GM12891 (cell line): ENCODE results near the gene TMEM178A.

Experiments used
- DNase-seq: peaks from one replicate; pipeline ENCODE4 v3.0.0; 2011; ENCODE audit warnings: low spot score; ENCODE audit not compliant: insufficient read length
- FAIRE-seq: peaks from 2 replicates; lab custom pipeline; 2011; peaks lifted over from hg19 to GRCh38; lab: Jason Lieb, UNC
- PAX5 ChIP-seq: IDR thresholded peaks from 2 replicates; pipeline ENCODE4 v1.6.1; 2011; ENCODE audit warnings: low read length, moderate library complexity, mild to moderate bottlenecking; ENCODE audit not compliant: insufficient read depth, severe bottlenecking
- POLR2A ChIP-seq: IDR thresholded peaks from 2 replicates; pipeline ENCODE4 v1.6.1; 2011; ENCODE audit warnings: low read depth, low read length, control low read depth
- POLR2AphosphoS5 ChIP-seq: IDR thresholded peaks from 2 replicates; pipeline ENCODE4 v1.6.1; 2011; ENCODE audit warnings: low read depth, low read length, control low read depth
- POU2F2 ChIP-seq: IDR thresholded peaks from 2 replicates; pipeline ENCODE4 v1.6.1; 2011; ENCODE audit warnings: low read depth, mild to moderate bottlenecking, control low read depth, low read length, moderate library complexity
- SPI1 ChIP-seq: IDR thresholded peaks from 2 replicates; pipeline ENCODE4 v1.6.1; 2011; ENCODE audit warnings: low read depth, low read length, control low read depth
- TAF1 ChIP-seq: IDR thresholded peaks from 2 replicates; pipeline ENCODE4 v1.6.1; 2011; ENCODE audit warnings: low read depth, low read length, control low read depth

Gene TMEM178A

DNA sequence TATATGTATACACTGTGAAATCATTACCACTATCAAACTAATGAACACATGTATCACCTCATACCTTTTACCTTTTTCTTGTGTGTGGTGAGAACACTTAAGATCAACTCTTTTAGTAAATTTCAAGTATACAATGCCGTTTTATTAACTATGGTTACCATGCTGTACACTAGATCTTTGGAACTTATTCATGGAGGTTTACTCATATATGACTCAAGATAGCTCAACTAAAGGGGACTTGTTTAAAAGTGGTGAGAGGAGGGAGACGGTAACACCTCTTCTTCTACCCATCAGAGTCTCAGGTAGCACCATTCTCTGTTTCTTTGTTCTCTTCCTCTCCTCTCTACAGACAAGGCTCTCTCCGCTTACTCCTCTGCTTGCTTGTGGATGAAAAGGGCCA is 36.1 kb upstream of the TMEM178A start:
- no peak for TF ChIP-seq POLR2AphosphoS5
- no peak for TF ChIP-seq PAX5
- no peak for TF ChIP-seq POU2F2
- no peak for TF ChIP-seq POLR2A
- TF ChIP-seq SPI1, result no peak
- no peak for TF ChIP-seq TAF1
- DNase-seq (no peak), FAIRE-seq (no peak)

- TF ChIP-seq SPI1 (no peak), POU2F2 (no peak), POLR2AphosphoS5 (no peak), POLR2A (no peak), PAX5 (no peak), TAF1 (no peak)
- FAIRE-seq, result no peak
- no peak for DNase-seq
These were observed 34.5 kb upstream of the TMEM178A start for GRCh38 chr2:39631256-39631655.

GRCh38 chr2:39631718-39632117 is 34.0 kb upstream of the TMEM178A start:
- no peak for DNase-seq
- no peak for FAIRE-seq
- TF ChIP-seq POLR2AphosphoS5 (no peak), POU2F2 (no peak), PAX5 (no peak), TAF1 (no peak), SPI1 (no peak), POLR2A (no peak)

- DNase-seq (no peak), FAIRE-seq (no peak)
- TF ChIP-seq TAF1 (no peak), POU2F2 (no peak), SPI1 (no peak), POLR2A (no peak), POLR2AphosphoS5 (no peak), PAX5 (no peak)
These were observed 32.8 kb upstream of the TMEM178A start for GRCh38 chr2:39632876-39633275.

- DNase-seq (no peak), FAIRE-seq (no peak)
- TF ChIP-seq POU2F2 (no peak), POLR2AphosphoS5 (no peak), TAF1 (no peak), PAX5 (no peak), SPI1 (no peak; the same call in 1 of the 2 replicates), POLR2A (no peak)
These were observed 29.4 kb upstream of the TMEM178A start for GRCh38 chr2:39636306-39636705.

DNA sequence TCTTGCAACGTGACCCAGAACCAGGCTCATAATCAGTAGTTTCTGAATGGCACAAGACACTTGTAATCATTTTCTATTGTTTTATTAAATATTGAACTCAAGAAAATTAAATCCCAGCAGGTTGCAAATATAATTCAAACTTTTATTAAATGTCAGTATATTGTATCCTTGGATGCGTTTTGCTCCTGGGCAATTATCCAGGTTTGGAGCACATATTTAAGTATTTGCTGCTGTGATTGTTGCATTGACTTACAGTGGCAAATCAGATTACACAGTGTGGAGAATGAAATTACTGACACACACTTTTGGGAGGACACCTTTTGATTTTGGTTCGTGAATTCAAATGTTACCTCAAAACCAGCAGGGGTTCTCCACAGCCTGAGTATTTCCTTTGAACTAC is 27.1 kb upstream of the TMEM178A start:
- no peak for FAIRE-seq

DNA sequence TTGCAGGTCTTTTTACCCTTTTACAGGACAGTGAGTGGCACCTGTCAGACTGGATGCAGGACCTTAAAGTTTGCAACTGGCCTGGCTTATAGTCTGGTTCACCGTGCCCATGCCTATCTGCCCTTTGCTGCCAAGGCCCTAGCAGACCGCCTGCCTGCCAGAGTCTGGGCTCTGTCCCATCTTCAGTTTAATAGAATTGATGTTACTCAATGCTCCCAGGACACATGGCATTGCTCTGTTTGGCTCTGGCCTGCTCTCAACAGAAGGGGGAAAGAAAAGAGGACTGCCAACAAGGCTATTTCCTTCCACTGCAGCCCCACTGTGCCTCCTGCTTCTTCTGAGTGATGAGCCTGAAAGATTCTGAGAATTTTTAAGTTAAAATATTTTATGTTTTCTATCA is 25.6 kb upstream of the TMEM178A start:
- DNase-seq (no peak), FAIRE-seq (no peak)
- TF ChIP-seq POLR2A, result no peak
- TF ChIP-seq TAF1, result no peak
- no peak for TF ChIP-seq POU2F2
- no peak for TF ChIP-seq PAX5
- no peak for TF ChIP-seq POLR2AphosphoS5
- TF ChIP-seq SPI1, result no peak

More for the DNA sequence above, 27.1 kb upstream of the TMEM178A start:
- no peak for DNase-seq
- TF ChIP-seq POU2F2, result no peak

- FAIRE-seq (no peak), DNase-seq (no peak)
- no peak for TF ChIP-seq TAF1
- TF ChIP-seq POLR2A, result no peak
- TF ChIP-seq POLR2AphosphoS5, result no peak
These were observed 25.0 kb upstream of the TMEM178A start for GRCh38 chr2:39640681-39641080.

GRCh38 chr2:39641635-39642034 is 24.1 kb upstream of the TMEM178A start:
- no peak for DNase-seq
- TF ChIP-seq TAF1 (no peak), PAX5 (no peak), POLR2AphosphoS5 (no peak), POU2F2 (no peak), POLR2A (no peak), SPI1 (no peak)
- FAIRE-seq, result no peak

DNA sequence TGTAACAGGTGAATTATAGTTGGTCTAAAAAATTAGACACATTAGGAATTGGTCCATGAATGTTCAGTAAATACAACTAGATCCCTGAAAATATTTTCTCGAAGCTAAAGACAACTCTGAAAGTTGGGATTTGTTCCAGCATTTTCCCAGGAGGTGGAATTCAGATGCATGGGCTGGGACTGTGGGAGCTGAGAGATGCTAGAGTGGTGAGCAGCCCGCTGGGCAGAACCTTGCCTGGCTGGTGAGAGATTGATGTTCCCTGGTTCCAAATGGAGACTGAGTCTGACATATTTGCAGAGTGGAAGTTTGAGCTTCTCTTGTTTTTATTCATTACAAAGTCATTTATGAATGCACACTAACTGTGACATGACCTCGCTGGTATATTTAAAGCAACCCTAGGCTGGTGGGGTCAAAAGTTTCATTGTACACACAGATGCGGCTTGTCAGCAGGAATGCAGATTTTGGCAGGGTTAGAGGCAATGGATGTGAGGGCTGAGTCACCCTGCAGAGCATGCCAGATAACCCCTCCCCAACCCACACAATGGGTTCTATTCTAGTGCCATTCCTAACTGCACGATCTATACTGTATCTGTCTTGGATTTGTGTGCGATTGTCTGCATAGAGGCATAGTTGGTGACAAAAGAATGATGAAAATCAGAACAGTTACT is 23.5 kb upstream of the TMEM178A start:
- no peak for FAIRE-seq
- TF ChIP-seq TAF1 (no peak), POU2F2 (no peak), SPI1 (no peak)
- DNase-seq, result no peak

DNA sequence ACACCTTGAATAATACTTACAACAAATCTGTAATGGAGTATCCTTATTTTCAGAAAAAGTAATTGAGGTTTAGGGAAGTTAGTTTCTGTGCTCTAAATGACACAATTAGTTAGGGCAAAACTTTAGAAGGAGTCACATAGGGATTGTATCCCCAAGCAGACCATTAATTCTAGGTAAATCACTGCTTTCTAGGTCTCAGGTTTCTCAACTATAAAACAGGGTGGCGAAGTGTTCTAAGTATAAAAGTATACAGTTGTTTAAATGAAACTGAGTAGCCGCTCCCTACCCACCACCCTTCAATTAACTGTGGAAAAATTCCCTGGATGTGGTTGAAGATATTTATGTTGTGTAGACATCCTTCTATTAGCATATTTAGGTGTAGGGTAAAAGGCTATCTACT is 19.9 kb upstream of the TMEM178A start:
- TF ChIP-seq TAF1, result no peak
- TF ChIP-seq POU2F2, result no peak
- no peak for TF ChIP-seq PAX5
- no peak for TF ChIP-seq POLR2A
- no peak for TF ChIP-seq POLR2AphosphoS5
- TF ChIP-seq SPI1, result no peak
- DNase-seq (no peak), FAIRE-seq (no peak)
